OCI-LY7 (cell line): ENCODE data around the gene PLEKHH1.

Source experiments
- EZH2phosphoT487 ChIP-seq: fragments of 200-600 bp; sonication (generic); IDR thresholded peaks from 2 replicates; pipeline ENCODE4 v1.6.1; 2018; ENCODE audit warnings: low read depth, borderline replicate concordance, mild to moderate bottlenecking, mixed run types, antibody characterized with exemption, low read length, moderate library complexity, mixed read lengths
- TF ChIP-seq, protein P1 (sequence below): fragments of 200-600 bp; sonication (generic); conservative IDR thresholded peaks from 2 replicates; pipeline ENCODE4 v1.5.1; 2014; ENCODE audit warnings: mild to moderate bottlenecking, antibody characterized with exemption, low read length, moderate library complexity, mixed read lengths

DNA sequence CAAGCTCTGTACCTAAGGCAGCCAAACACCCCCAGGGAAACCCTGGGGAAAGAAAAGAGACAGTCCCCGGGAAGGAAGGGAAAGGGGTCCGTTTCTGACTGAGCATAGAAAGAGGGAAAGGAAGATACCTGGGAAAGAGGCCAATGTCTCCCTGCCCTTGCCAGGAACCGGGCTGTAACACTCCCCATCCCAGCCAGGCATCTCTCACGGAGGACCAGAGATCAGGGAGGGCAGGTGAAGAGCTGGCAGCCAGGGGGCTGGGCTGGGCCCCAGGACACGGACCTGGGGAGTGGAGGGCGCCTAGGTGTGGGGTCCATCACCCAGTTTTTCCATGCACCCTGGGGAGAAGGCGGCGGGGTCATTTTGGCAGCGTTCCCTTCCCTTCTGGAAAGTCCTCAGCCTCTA lies 18.9 kb upstream of the PLEKHH1 start:
- TF ChIP-seq, protein P1, sequence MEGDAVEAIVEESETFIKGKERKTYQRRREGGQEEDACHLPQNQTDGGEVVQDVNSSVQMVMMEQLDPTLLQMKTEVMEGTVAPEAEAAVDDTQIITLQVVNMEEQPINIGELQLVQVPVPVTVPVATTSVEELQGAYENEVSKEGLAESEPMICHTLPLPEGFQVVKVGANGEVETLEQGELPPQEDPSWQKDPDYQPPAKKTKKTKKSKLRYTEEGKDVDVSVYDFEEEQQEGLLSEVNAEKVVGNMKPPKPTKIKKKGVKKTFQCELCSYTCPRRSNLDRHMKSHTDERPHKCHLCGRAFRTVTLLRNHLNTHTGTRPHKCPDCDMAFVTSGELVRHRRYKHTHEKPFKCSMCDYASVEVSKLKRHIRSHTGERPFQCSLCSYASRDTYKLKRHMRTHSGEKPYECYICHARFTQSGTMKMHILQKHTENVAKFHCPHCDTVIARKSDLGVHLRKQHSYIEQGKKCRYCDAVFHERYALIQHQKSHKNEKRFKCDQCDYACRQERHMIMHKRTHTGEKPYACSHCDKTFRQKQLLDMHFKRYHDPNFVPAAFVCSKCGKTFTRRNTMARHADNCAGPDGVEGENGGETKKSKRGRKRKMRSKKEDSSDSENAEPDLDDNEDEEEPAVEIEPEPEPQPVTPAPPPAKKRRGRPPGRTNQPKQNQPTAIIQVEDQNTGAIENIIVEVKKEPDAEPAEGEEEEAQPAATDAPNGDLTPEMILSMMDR = no peak
- no peak for TF ChIP-seq EZH2phosphoT487
